Panc1 (cell line): ENCODE results near the gene CFP. TPM values are rescaled to one million over a fixed set of nuclear protein-coding genes. Genes with fewer than 3 reads are reported as not detected.

Experiments
- ATAC-seq: fragments of 200-7000 bp; cut with Tn5 transposase; 2 replicates; pipeline ENCODE4 v1.9.1; 2020; ENCODE audit warnings: mild to moderate bottlenecking, moderate library complexity
- BruUV-seq: library from RNA; stranded (reverse); fragments of 400-500 nt; replicated peaks from 2 replicates; lab custom pipeline; 2021; lab: Mats Ljungman, UMichigan
- CTCF ChIA-PET: fragments of 300-600 bp; sonication (Branson Sonifier 250); formaldehyde crosslinking; loops from one replicate; lab custom pipeline; 2022; ENCODE audit warnings: antibody characterized with exemption; lab: Charles Lee
- POLR2A ChIA-PET: fragments of 300-600 bp; sonication (Branson Sonifier 250); formaldehyde crosslinking; loops from one replicate; lab custom pipeline; 2022; ENCODE audit warnings: antibody characterized with exemption; lab: Charles Lee
- DNase-seq: peaks from one replicate; pipeline ENCODE4 v3.0.0-alpha.2; 2010; ENCODE audit warnings: low read depth, low spot score
- H3K27ac ChIP-seq: 2 replicates; pipeline ENCODE4 v1.5.1; 2011; ENCODE audit warnings: mild to moderate bottlenecking, low read length, inconsistent platforms
- H3K27me3 ChIP-seq: fragments of 200-500 bp; sonication (Bioruptor generic); 2 replicates; pipeline ENCODE4 v1.6.0; 2014; ENCODE audit warnings: low read length, inconsistent platforms; ENCODE audit not compliant: control insufficient read depth, insufficient read depth
- H3K36me3 ChIP-seq: fragments of 200-500 bp; sonication (Bioruptor generic); 2 replicates; pipeline ENCODE4 v1.5.1; 2014; ENCODE audit warnings: inconsistent platforms, mild to moderate bottlenecking, low read length, moderate library complexity; ENCODE audit not compliant: control insufficient read depth, insufficient read depth
- H3K4me1 ChIP-seq: 2 replicates; pipeline ENCODE4 v1.5.1; 2011; ENCODE audit warnings: inconsistent platforms, mild to moderate bottlenecking, low read length, moderate library complexity; ENCODE audit not compliant: control insufficient read depth, insufficient read depth
- H3K4me3 ChIP-seq, 2 experiments: 2 replicates each; pipeline ENCODE4 v1.5.1; 2011 to 2012; ENCODE audit warnings: low read depth in 2 of 2, low read length in 2 of 2, mild to moderate bottlenecking in 2 of 2, inconsistent platforms in 1 of 2, moderate library complexity in 1 of 2
- H3K9me3 ChIP-seq: fragments of 200-500 bp; sonication (Bioruptor generic); 2 replicates; pipeline ENCODE4 v1.5.1; 2014; ENCODE audit warnings: low read depth, mild to moderate bottlenecking, inconsistent platforms, low read length, moderate library complexity; ENCODE audit not compliant: control insufficient read depth, insufficient read depth
- CTCF ChIP-seq: fragments of 450-650 bp; IDR thresholded peaks from 2 replicates; pipeline ENCODE4 v1.5.1; 2017; ENCODE audit warnings: mild to moderate bottlenecking
- POLR2AphosphoS5 ChIP-seq: IDR thresholded peaks from 2 replicates; pipeline ENCODE4 v1.6.1; 2012; ENCODE audit warnings: mild to moderate bottlenecking, low read depth, low read length, moderate library complexity
- REST ChIP-seq, 2 experiments: IDR thresholded peaks; 2 replicates each; pipeline ENCODE4 v1.6.1; 2011 to 2012; ENCODE audit warnings: low read depth in 2 of 2, control low read depth in 1 of 2, low read length in 1 of 2, mild to moderate bottlenecking in 1 of 2, moderate library complexity in 1 of 2; ENCODE audit not compliant: insufficient read depth in 1 of 2
- SIN3A ChIP-seq: IDR thresholded peaks from 2 replicates; pipeline ENCODE4 v1.6.1; 2012; ENCODE audit warnings: low read depth, mild to moderate bottlenecking, low read length, moderate library complexity, borderline replicate concordance; ENCODE audit not compliant: insufficient read depth
- TCF7L2 ChIP-seq: IDR thresholded peaks from 2 replicates; pipeline ENCODE4 v1.6.1; 2011; ENCODE audit warnings: mild to moderate bottlenecking, low read depth, low read length, inconsistent platforms
- in situ Hi-C: cut with HindIII; loops from 2 replicates; pipeline ENCODE4 v1.10.0; 2016; ENCODE audit warnings: low sequenced_read_pairs, low pct_unique_long_range_greater_than_20kb
- intact Hi-C: fragments of 100-400 bp; cut with micrococcal nuclease; formaldehyde crosslinking; loops from one replicate; pipeline ENCODE4 v1.10.0; 2022; ENCODE audit not compliant: unreplicated experiment
- total RNA-seq: library from RNA; stranded (reverse); gene quantifications from one replicate; pipeline ENCODE4 v1.2.1, GENCODE V29; 2021; ENCODE audit not compliant: unreplicated experiment

CFP gene
- total RNA-seq, 1 experiment from 2014 or later: 0.59 TPM

- no peaks in the 10 kb centered on the region; the same call in 1 of the 2 replicates for H3K9me3 ChIP-seq
- intact Hi-C loops: no loop called here
- in situ Hi-C loops: no loop called here
- ChIA-PET POLR2A (no interaction called here), CTCF (no interaction called here)
- ATAC-seq: no peak
- no peak for DNase-seq
- H3K4me3 ChIP-seq: no peak overlapping the region
- H3K27me3 ChIP-seq: no peaks in the 10 kb centered on the region
- no peaks in the 10 kb centered on the region for H3K36me3 ChIP-seq
- no peaks in the 10 kb centered on the region for H3K4me1 ChIP-seq
- TF ChIP-seq SIN3A (no peak), REST (IDR thresholded peaks at IDR 0.05; ENCODE audit: insufficient read depth in 1 of 2, low read depth in 2 of 2, low read length in 1 of 2) (no peak), CTCF (no peak), TCF7L2 (no peak), POLR2AphosphoS5 (no peak)
- no peak overlapping the region for H3K27ac ChIP-seq
- BruUV-seq: no TSS peak
Measured at GRCh38 chrX:47596256-47596655, 33.5 kb downstream of the CFP start.

- Histone ChIP-seq H3K9me3 (no peaks in the 10 kb centered on the region; the same call in 1 of the 2 replicates), H3K27ac (no peak overlapping the region), H3K36me3 (no peaks in the 10 kb centered on the region), H3K4me1 (no peaks in the 10 kb centered on the region), H3K27me3 (no peaks in the 10 kb centered on the region), H3K4me3 (no peak overlapping the region)
- no peak for TF ChIP-seq CTCF
- no peak for TF ChIP-seq SIN3A
- no peak for TF ChIP-seq REST (IDR thresholded peaks at IDR 0.05; ENCODE audit: insufficient read depth in 1 of 2, low read depth in 2 of 2, low read length in 1 of 2)
- TF ChIP-seq TCF7L2: no peak
- TF ChIP-seq POLR2AphosphoS5: no peak
- ChIA-PET POLR2A (no interaction called here), CTCF (no interaction called here)
- in situ Hi-C loops: no loop called here
- intact Hi-C loops: no loop called here
- DNase-seq (no peak), ATAC-seq (no peak)
- no TSS peak for BruUV-seq
Measured at GRCh38 chrX:47595716-47596251, 33.9 kb downstream of the CFP start.
